HG02970 (cell line): Measurements from ENCODE around the gene THBD.

Experiments
- ATAC-seq: cut with Tn5 transposase; IDR thresholded peaks from one replicate; pipeline ENCODE4 v1.9.1; 2021; ENCODE audit warnings: mild to moderate bottlenecking, moderate library complexity, moderate number of reproducible peaks; ENCODE audit not compliant: unreplicated experiment, low FRiP score

Gene THBD

GRCh38 chr20:23084845-23085365, 35.4 kb upstream of the THBD start:
- no peak for ATAC-seq

- ATAC-seq: no peak
Measured at GRCh38 chr20:23084282-23084844, 34.9 kb upstream of the THBD start.

- ATAC-seq: no peak
Measured at GRCh38 chr20:23083553-23084220, 34.2 kb upstream of the THBD start.

GRCh38 chr20:23082846-23083552, 33.5 kb upstream of the THBD start:
- ATAC-seq: no peak

GRCh38 chr20:23081263-23081819, 31.9 kb upstream of the THBD start:
- no peak for ATAC-seq

GRCh38 chr20:23080521-23080920, 31.0 kb upstream of the THBD start:
- no peak for ATAC-seq

- ATAC-seq: no peak
Measured at GRCh38 chr20:23079926-23080325, 30.5 kb upstream of the THBD start.

- ATAC-seq: no peak
Measured at GRCh38 chr20:23079016-23079351, 29.5 kb upstream of the THBD start.

GRCh38 chr20:23078351-23079015, 29.0 kb upstream of the THBD start:
- ATAC-seq: no peak

GRCh38 chr20:23077277-23077676, 27.8 kb upstream of the THBD start:
- ATAC-seq: no peak

- ATAC-seq: no peak
Measured at GRCh38 chr20:23074052-23074451, 24.6 kb upstream of the THBD start.

- ATAC-seq: no peak
Measured at GRCh38 chr20:23072892-23073586, 23.6 kb upstream of the THBD start.

GRCh38 chr20:23071996-23072395, 22.5 kb upstream of the THBD start:
- ATAC-seq: no peak

- ATAC-seq: no peak
Measured at GRCh38 chr20:23071398-23071797, 21.9 kb upstream of the THBD start.

- no peak for ATAC-seq
Measured at GRCh38 chr20:23069108-23069507, 19.6 kb upstream of the THBD start.

GRCh38 chr20:23068283-23068682, 18.8 kb upstream of the THBD start:
- ATAC-seq: no peak

- ATAC-seq: no peak
Measured at GRCh38 chr20:23066772-23067171, 17.3 kb upstream of the THBD start.

GRCh38 chr20:23065266-23066201, 16.1 kb upstream of the THBD start:
- no peak for ATAC-seq

GRCh38 chr20:23063581-23063980, 14.1 kb upstream of the THBD start:
- ATAC-seq: no peak
